ENCODE measurements around the gene MICAL2. TPM values are rescaled to one million over a fixed set of nuclear protein-coding genes. Genes with fewer than 3 reads are reported as not detected.

MICAL2 gene
- total RNA-seq, 1 experiment from 2014 or later, result 62.9 TPM

DNA sequence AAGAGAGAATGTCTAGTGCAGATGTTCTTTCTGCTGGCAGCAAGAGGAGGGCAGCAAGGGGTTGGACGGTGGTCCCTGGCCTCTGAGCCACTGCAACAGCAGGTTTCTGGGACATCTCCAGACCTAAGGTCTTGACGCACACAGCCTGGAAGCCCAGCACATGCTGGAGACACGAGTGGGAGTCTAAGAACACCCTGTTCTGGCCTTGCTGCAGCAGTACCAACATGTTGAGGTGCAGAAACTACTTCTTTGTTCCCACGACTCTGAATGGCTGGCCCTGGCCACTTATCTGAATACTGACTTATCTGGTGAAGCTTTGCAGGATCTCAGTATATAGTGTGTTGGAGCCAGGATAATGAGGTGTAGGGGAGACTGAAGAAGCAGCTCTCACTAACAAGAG, 6.8 kb downstream of the MICAL2 start:
- H3K9me2 ChIP-seq (replicated peaks; ENCODE audit: low read length), result no peaks in the 10 kb centered on the region
- intact Hi-C loops (cut with micrococcal nuclease), result no loop called here
- ChIA-PET POLR2A (ENCODE audit: unreplicated experiment) (interaction anchor here (0.5 kb wide), 1 partner anchor 39 kb away, joined by 17 read pairs; no protein-coding TSS in a partner anchor), CTCF (no interaction called here)
- H3K27ac ChIP-seq (ENCODE audit: low read length), result no peak overlapping the region
- no peak for TF ChIP-seq EZH2 (IDR thresholded peaks at IDR 0.05; ENCODE audit: low read length, unreplicated experiment)
- TF ChIP-seq, protein P1, sequence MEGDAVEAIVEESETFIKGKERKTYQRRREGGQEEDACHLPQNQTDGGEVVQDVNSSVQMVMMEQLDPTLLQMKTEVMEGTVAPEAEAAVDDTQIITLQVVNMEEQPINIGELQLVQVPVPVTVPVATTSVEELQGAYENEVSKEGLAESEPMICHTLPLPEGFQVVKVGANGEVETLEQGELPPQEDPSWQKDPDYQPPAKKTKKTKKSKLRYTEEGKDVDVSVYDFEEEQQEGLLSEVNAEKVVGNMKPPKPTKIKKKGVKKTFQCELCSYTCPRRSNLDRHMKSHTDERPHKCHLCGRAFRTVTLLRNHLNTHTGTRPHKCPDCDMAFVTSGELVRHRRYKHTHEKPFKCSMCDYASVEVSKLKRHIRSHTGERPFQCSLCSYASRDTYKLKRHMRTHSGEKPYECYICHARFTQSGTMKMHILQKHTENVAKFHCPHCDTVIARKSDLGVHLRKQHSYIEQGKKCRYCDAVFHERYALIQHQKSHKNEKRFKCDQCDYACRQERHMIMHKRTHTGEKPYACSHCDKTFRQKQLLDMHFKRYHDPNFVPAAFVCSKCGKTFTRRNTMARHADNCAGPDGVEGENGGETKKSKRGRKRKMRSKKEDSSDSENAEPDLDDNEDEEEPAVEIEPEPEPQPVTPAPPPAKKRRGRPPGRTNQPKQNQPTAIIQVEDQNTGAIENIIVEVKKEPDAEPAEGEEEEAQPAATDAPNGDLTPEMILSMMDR (conservative IDR thresholded peaks at IDR 0.05; ENCODE audit: low read depth, low read length), result no peak
- TF ChIP-seq EZH2phosphoT487 (IDR thresholded peaks at IDR 0.05; ENCODE audit: borderline replicate concordance, low read length), result no peak
- no peak overlapping the region for H3K9ac ChIP-seq (ENCODE audit: low read length)
- H3K9me3 ChIP-seq (ENCODE audit: low read length), result no peaks in the 10 kb centered on the region
- H3K4me2 ChIP-seq (ENCODE audit: low read length), result no peak overlapping the region
- peaks cover 33% of the 10 kb centered on the region for H3K4me1 ChIP-seq (ENCODE audit: insufficient read depth, low read length)
- no peak overlapping the region for H3K4me3 ChIP-seq (ENCODE audit: low read length)
- no TSS peak for BruUV-seq (replicated peaks)
- no peaks in the 10 kb centered on the region for H3K27me3 ChIP-seq (ENCODE audit: low read length)
- peaks cover 32% of the 10 kb centered on the region; the same call in 1 of the 2 replicates for H4K20me1 ChIP-seq (ENCODE audit: low read length)
- ATAC-seq, result no peak
- no peaks in the 10 kb centered on the region for H3F3A ChIP-seq (ENCODE audit: low read length, unreplicated experiment)
- H2AFZ ChIP-seq (ENCODE audit: low read length), result no peak overlapping the region
- H3K36me3 ChIP-seq (ENCODE audit: low read depth, low read length), result peaks cover 29% of the 10 kb centered on the region
- peaks cover 98% of the 10 kb centered on the region for H3K79me2 ChIP-seq (ENCODE audit: low read length)
- no peak for DNase-seq

DNA sequence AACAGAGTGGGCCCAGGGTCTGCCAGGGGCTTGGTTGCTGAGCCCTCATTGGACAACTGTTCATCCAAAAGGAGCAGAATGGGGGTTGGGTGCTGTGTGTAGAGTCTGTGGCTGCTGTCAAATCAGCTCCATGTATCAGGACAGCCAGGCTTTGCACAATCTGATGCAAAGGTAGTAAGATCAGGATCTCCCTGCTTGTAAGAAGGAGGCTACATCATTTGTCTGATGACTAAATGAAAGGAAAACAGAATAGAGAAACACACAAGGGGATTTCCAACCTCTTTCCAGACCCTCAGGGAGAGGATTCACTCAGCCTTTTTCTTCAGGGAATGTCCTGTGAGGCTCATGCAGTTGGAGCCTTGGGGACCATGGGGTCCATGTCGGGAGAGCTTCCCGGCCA, 7.2 kb downstream of the MICAL2 start:
- ChIA-PET CTCF (no interaction called here), POLR2A (ENCODE audit: unreplicated experiment) (interaction anchor here (0.5 kb wide), 1 partner anchor 39 kb away, joined by 17 read pairs; no protein-coding TSS in a partner anchor)
- no peak overlapping the region for H2AFZ ChIP-seq (ENCODE audit: low read length)
- H3K9me2 ChIP-seq (replicated peaks; ENCODE audit: low read length), result no peaks in the 10 kb centered on the region
- no peak overlapping the region for H3K27ac ChIP-seq (ENCODE audit: low read length)
- no peaks in the 10 kb centered on the region for H3K27me3 ChIP-seq (ENCODE audit: low read length)
- H3F3A ChIP-seq (ENCODE audit: low read length, unreplicated experiment), result no peaks in the 10 kb centered on the region
- H3K36me3 ChIP-seq (ENCODE audit: low read depth, low read length), result peaks cover 29% of the 10 kb centered on the region
- H3K9me3 ChIP-seq (ENCODE audit: low read length), result no peaks in the 10 kb centered on the region
- H3K4me1 ChIP-seq (ENCODE audit: insufficient read depth, low read length), result peaks cover 31% of the 10 kb centered on the region
- no peak overlapping the region for H3K9ac ChIP-seq (ENCODE audit: low read length)
- DNase-seq, result no peak
- no peak for TF ChIP-seq EZH2 (IDR thresholded peaks at IDR 0.05; ENCODE audit: low read length, unreplicated experiment)
- TF ChIP-seq EZH2phosphoT487 (IDR thresholded peaks at IDR 0.05; ENCODE audit: borderline replicate concordance, low read length), result no peak
- TF ChIP-seq, protein P1 (conservative IDR thresholded peaks at IDR 0.05; ENCODE audit: low read depth, low read length), result no peak
- H4K20me1 ChIP-seq (ENCODE audit: low read length), result peaks cover 31% of the 10 kb centered on the region; the same call in 1 of the 2 replicates
- no TSS peak for BruUV-seq (replicated peaks)
- peaks cover 98% of the 10 kb centered on the region for H3K79me2 ChIP-seq (ENCODE audit: low read length)
- ATAC-seq, result no peak
- no peak overlapping the region for H3K4me2 ChIP-seq (ENCODE audit: low read length)
- no peak overlapping the region for H3K4me3 ChIP-seq (ENCODE audit: low read length)
- intact Hi-C loops (cut with micrococcal nuclease), result no loop called here

DNA sequence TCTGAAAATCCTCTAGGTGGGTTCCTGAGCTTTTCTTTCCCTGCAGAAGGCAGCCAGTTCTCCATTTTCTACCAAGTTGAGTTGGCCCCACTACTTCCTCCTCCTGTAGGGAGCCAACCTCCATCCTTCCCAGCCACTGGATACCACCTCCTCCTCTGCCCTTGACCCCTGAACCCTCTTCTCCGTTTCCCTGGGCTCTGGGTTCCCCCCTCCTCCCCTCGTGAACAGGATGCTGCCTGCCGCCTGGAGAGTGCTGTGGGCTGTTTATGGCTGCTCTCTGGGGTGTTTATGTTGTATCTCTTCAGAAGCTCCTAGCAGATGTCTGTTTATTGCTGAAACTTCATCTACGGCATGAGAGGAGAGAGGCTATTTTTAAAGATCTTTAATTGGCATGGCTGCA, 8.6 kb downstream of the MICAL2 start:
- H3K4me1 ChIP-seq (ENCODE audit: insufficient read depth, low read length), result peaks cover 29% of the 10 kb centered on the region
- H3K9me2 ChIP-seq (replicated peaks; ENCODE audit: low read length), result no peaks in the 10 kb centered on the region
- H2AFZ ChIP-seq (ENCODE audit: low read length), result no peak overlapping the region
- H4K20me1 ChIP-seq (ENCODE audit: low read length), result peaks cover 19% of the 10 kb centered on the region; the same call in 1 of the 2 replicates
- DNase-seq (no peak), ATAC-seq (no peak)
- no peak overlapping the region for H3K27ac ChIP-seq (ENCODE audit: low read length)
- ChIA-PET CTCF (no interaction called here), POLR2A (ENCODE audit: unreplicated experiment) (interaction anchor here (0.6 kb wide), 1 partner anchor 9 kb away, joined by 7 read pairs; the partner anchor contains the start of gene MICAL2)
- peaks cover 97% of the 10 kb centered on the region for H3K79me2 ChIP-seq (ENCODE audit: low read length)
- TF ChIP-seq, protein P1 (conservative IDR thresholded peaks at IDR 0.05; ENCODE audit: low read depth, low read length), result no peak
- TF ChIP-seq EZH2 (IDR thresholded peaks at IDR 0.05; ENCODE audit: low read length, unreplicated experiment) (no peak), EZH2phosphoT487 (IDR thresholded peaks at IDR 0.05; ENCODE audit: borderline replicate concordance, low read length) (no peak)
- no peak overlapping the region for H3K4me2 ChIP-seq (ENCODE audit: low read length)
- no peak overlapping the region for H3K4me3 ChIP-seq (ENCODE audit: low read length)
- H3F3A ChIP-seq (ENCODE audit: low read length, unreplicated experiment), result no peaks in the 10 kb centered on the region
- intact Hi-C loops (cut with micrococcal nuclease), result no loop called here
- no peak overlapping the region for H3K9ac ChIP-seq (ENCODE audit: low read length)
- peaks cover 27% of the 10 kb centered on the region for H3K36me3 ChIP-seq (ENCODE audit: low read depth, low read length)
- no peaks in the 10 kb centered on the region for H3K9me3 ChIP-seq (ENCODE audit: low read length)
- BruUV-seq (replicated peaks), result no TSS peak
- no peaks in the 10 kb centered on the region for H3K27me3 ChIP-seq (ENCODE audit: low read length)

Measured in PC-3 (cell line).